Loucy (cell line): ENCODE measurements around the gene EXOSC1.
A peak's percentile ranks its signal among the peaks of the same experiment; 100 is the strongest.
"Not testable (repeated sequence)": the region's sequence is repeated elsewhere in the genome, so short reads cannot be mapped to it uniquely, and the experiment has no call there.

Experiments used
- H2AFZ ChIP-seq: fragments of 200-600 bp; sonication (generic); 2 replicates; pipeline ENCODE4 v1.6.0; 2016; ENCODE audit warnings: antibody characterized with exemption, mild to moderate bottlenecking, low read length, moderate library complexity
- H3F3A ChIP-seq: fragments of 200-600 bp; 2 replicates; pipeline ENCODE4 v1.6.0; 2016; ENCODE audit warnings: antibody characterized with exemption, low read depth, mild to moderate bottlenecking
- H3K27me3 ChIP-seq: fragments of 200-600 bp; sonication (generic); 2 replicates; pipeline ENCODE4 v1.6.1; 2014; ENCODE audit warnings: low read length, mild to moderate bottlenecking; ENCODE audit not compliant: insufficient read depth, poor library complexity, severe bottlenecking
- H3K36me3 ChIP-seq: fragments of 200-600 bp; sonication (generic); 2 replicates; pipeline ENCODE4 v1.6.1; 2016; ENCODE audit warnings: low read length; ENCODE audit not compliant: insufficient read depth
- H3K4me1 ChIP-seq: fragments of 200-600 bp; sonication (generic); 2 replicates; pipeline ENCODE4 v1.5.1; 2014; ENCODE audit warnings: low read length, mild to moderate bottlenecking; ENCODE audit not compliant: insufficient read depth, poor library complexity, severe bottlenecking
- H3K4me2 ChIP-seq: fragments of 200-600 bp; sonication (generic); 2 replicates; pipeline ENCODE4 v1.6.0; 2014; ENCODE audit warnings: antibody characterized with exemption, low read length, low read depth, mild to moderate bottlenecking; ENCODE audit not compliant: poor library complexity, severe bottlenecking
- H3K4me3 ChIP-seq: fragments of 200-600 bp; sonication (generic); 2 replicates; pipeline ENCODE4 v1.5.1; 2014; ENCODE audit warnings: low read length, mild to moderate bottlenecking, mixed read lengths; ENCODE audit not compliant: poor library complexity, severe bottlenecking
- H3K79me2 ChIP-seq: fragments of 200-600 bp; sonication (generic); 2 replicates; pipeline ENCODE4 v1.6.1; 2014; ENCODE audit warnings: low read length; ENCODE audit not compliant: insufficient read depth
- H3K9ac ChIP-seq: fragments of 200-600 bp; sonication (generic); 2 replicates; pipeline ENCODE4 v1.6.0; 2014; ENCODE audit warnings: mild to moderate bottlenecking, low read depth, low read length, moderate library complexity; ENCODE audit not compliant: poor library complexity, severe bottlenecking
- H3K9me2 ChIP-seq: fragments of 200-600 bp; sonication (generic); replicated peaks from 2 replicates; pipeline ENCODE4 v1.6.1; 2016; ENCODE audit warnings: low read depth, low read length, mixed read lengths
- H3K9me3 ChIP-seq: fragments of 200-600 bp; sonication (generic); 2 replicates; pipeline ENCODE4 v1.6.1; 2014; ENCODE audit warnings: mild to moderate bottlenecking, antibody characterized with exemption, low read length, low read depth; ENCODE audit not compliant: insufficient read depth
- H4K20me1 ChIP-seq: fragments of 200-600 bp; sonication (generic); 2 replicates; pipeline ENCODE4 v1.6.0; 2014; ENCODE audit warnings: antibody characterized with exemption, low read length, mild to moderate bottlenecking; ENCODE audit not compliant: insufficient read depth, poor library complexity, severe bottlenecking
- EZH2phosphoT487 ChIP-seq: fragments of 200-600 bp; IDR thresholded peaks from 2 replicates; pipeline ENCODE4 v1.6.1; 2018; ENCODE audit warnings: antibody characterized with exemption, mild to moderate bottlenecking, moderate library complexity, borderline replicate concordance
- TF ChIP-seq, protein P1 (sequence below): fragments of 200-600 bp; sonication (generic); conservative IDR thresholded peaks from 2 replicates; pipeline ENCODE4 v1.5.1; 2014; ENCODE audit warnings: mild to moderate bottlenecking, antibody characterized with exemption, low read length

Gene EXOSC1

DNA sequence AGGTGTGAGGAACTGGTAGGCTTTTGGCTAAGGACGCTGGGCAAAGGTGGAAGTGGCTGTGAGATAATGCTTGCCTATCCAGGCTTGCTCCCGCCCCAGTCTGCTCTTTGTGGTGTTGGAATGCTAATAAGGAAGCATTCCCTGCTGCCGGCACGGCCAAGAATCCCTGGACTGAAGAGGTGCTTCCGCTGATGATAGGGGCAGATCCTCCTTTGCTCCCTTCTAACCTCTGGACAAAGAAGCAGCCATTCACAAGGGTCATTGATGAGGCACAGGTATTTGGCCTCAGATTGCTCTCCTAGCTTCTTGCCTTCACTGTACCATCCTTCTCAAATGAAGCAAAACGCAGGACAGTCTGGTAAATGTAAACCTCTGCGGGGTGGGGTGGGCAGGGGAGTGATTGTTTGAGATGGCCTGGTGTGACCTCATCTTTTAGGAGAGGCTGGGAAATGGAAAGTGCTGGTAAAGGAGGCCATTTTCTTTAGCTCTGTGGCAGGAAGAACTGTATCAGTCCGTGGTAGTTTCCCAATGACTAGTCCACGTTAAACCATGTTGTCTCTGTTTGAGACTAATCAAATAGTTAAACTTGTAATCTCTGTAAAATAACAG is 18.1 kb downstream of the EXOSC1 start:
- Histone ChIP-seq H3K4me1 (peaks cover 27% of the 10 kb centered on the region), H3K27me3 (peaks cover 6% of the 10 kb centered on the region), H3K4me3 (peak overlapping the region; percentile 81), H3K79me2 (peaks cover 70% of the 10 kb centered on the region), H3K4me2 (peak overlapping the region; percentile 92), H4K20me1 (peaks cover 51% of the 10 kb centered on the region), H3K9me3 (no peaks in the 10 kb centered on the region), H3K9me2 (no peaks in the 10 kb centered on the region), H2AFZ (no peak overlapping the region), H3K36me3 (peaks cover 38% of the 10 kb centered on the region; the same call in 1 of the 2 replicates), H3K9ac (peak overlapping the region; percentile 96), H3F3A (no peaks in the 10 kb centered on the region)
- TF ChIP-seq, protein P1, sequence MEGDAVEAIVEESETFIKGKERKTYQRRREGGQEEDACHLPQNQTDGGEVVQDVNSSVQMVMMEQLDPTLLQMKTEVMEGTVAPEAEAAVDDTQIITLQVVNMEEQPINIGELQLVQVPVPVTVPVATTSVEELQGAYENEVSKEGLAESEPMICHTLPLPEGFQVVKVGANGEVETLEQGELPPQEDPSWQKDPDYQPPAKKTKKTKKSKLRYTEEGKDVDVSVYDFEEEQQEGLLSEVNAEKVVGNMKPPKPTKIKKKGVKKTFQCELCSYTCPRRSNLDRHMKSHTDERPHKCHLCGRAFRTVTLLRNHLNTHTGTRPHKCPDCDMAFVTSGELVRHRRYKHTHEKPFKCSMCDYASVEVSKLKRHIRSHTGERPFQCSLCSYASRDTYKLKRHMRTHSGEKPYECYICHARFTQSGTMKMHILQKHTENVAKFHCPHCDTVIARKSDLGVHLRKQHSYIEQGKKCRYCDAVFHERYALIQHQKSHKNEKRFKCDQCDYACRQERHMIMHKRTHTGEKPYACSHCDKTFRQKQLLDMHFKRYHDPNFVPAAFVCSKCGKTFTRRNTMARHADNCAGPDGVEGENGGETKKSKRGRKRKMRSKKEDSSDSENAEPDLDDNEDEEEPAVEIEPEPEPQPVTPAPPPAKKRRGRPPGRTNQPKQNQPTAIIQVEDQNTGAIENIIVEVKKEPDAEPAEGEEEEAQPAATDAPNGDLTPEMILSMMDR, result no peak
- no peak for TF ChIP-seq EZH2phosphoT487

GRCh38 chr10:97426776-97427570 is 18.8 kb downstream of the EXOSC1 start:
- H3K36me3 ChIP-seq, result peaks cover 34% of the 10 kb centered on the region; the same call in 1 of the 2 replicates
- peaks cover 68% of the 10 kb centered on the region for H3K79me2 ChIP-seq
- H3K9ac ChIP-seq, result peak overlapping the region; percentile 96
- H3F3A ChIP-seq, result no peaks in the 10 kb centered on the region
- peaks cover 6% of the 10 kb centered on the region for H3K27me3 ChIP-seq
- H2AFZ ChIP-seq, result no peak overlapping the region
- H3K9me2 ChIP-seq, result no peaks in the 10 kb centered on the region
- peak overlapping the region; percentile 92 for H3K4me2 ChIP-seq
- H3K9me3 ChIP-seq, result no peaks in the 10 kb centered on the region
- peaks cover 49% of the 10 kb centered on the region for H4K20me1 ChIP-seq
- no peak for TF ChIP-seq EZH2phosphoT487
- TF ChIP-seq, protein P1, result no peak
- peak overlapping the region; percentile 81 for H3K4me3 ChIP-seq
- H3K4me1 ChIP-seq, result peaks cover 27% of the 10 kb centered on the region

GRCh38 chr10:97425964-97426775 is 19.6 kb downstream of the EXOSC1 start, which contains the start of gene PGAM1:
TSS of gene PGAM1 (plus strand) at chr10:97426191. CDS start at chr10:97426308, 117 bp downstream.
- H2AFZ ChIP-seq, result peak within 1 kb of the TSS; percentile 99
- H4K20me1 ChIP-seq, result peaks cover 41% of the 10 kb centered on the region
- H3K36me3 ChIP-seq, result peaks cover 27% of the 10 kb centered on the region; the same call in 1 of the 2 replicates
- H3K9ac ChIP-seq, result peak within 1 kb of the TSS; percentile 97
- H3K4me2 ChIP-seq, result peak within 1 kb of the TSS; percentile 99
- H3F3A ChIP-seq, result no peaks in the 10 kb centered on the region
- no peaks in the 10 kb centered on the region for H3K9me2 ChIP-seq
- H3K27me3 ChIP-seq, result peaks cover 6% of the 10 kb centered on the region
- H3K4me1 ChIP-seq, result peaks cover 27% of the 10 kb centered on the region
- H3K79me2 ChIP-seq, result peaks cover 60% of the 10 kb centered on the region
- TF ChIP-seq, protein P1, result peak; percentile 56
- no peak for TF ChIP-seq EZH2phosphoT487
- H3K9me3 ChIP-seq, result no peaks in the 10 kb centered on the region
- H3K4me3 ChIP-seq, result peak within 1 kb of the TSS; percentile 99

DNA sequence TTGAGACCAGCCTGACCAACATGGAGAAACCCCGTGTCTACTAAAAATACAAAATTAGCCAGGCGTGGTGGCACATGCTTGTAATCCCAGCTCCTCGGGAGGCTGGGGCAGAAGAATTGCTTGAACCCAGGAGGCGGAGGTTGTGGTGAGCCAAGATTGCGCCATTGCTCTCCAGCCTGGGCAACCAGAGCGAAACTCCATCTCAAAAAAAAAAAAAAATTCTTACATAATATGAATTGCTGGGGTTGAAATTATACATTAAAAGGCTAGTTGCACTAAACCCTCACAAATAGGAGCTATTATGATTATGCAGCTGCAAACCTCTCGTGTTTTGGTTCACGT is 22.1 kb downstream of the EXOSC1 start:
- not testable (repeated sequence) for H3K9ac ChIP-seq, H3K4me2 ChIP-seq, H3K9me2 ChIP-seq, H3K4me3 ChIP-seq, H3K36me3 ChIP-seq, H3K27me3 ChIP-seq, H2AFZ ChIP-seq, H3K9me3 ChIP-seq, H3F3A ChIP-seq
- H3K4me1 ChIP-seq, result peaks cover 11% of the 10 kb centered on the region
- peaks cover 36% of the 10 kb centered on the region for H3K79me2 ChIP-seq
- peaks cover 19% of the 10 kb centered on the region for H4K20me1 ChIP-seq
